ENCODE data around the gene PPP6R2.

DNA sequence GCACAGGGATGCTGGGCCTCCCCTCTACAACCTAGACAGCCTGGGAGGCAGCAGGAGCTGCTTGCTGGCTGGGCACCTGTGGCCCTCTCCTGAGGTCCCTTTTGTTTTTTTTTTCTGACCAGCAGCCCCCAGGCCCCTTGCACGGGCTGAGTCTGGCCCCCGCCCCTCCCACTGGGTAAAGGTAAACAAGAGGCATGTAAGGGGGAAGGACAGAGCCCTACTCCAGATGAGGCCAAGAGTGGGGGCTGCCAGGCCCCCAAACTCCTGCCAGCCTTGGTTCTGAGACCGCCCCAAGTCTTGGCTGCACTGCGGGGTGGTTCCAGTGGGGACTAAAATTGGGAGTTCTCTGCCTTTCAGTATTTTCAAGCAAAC, 44.9 kb upstream of the PPP6R2 start:
- TF ChIP-seq TAF1 (IDR thresholded peaks at IDR 0.05; ENCODE audit: borderline replicate concordance, insufficient read depth, low read length) (no peak), POLR2AphosphoS5 (IDR thresholded peaks at IDR 0.05; ENCODE audit: low read depth, low read length) (no peak), REST (IDR thresholded peaks at IDR 0.05; ENCODE audit: insufficient read depth in 1 of 2, low read depth in 2 of 2, low read length in 2 of 2) (no peak), SIN3A (IDR thresholded peaks at IDR 0.05; ENCODE audit: borderline replicate concordance, insufficient read depth, low read length) (no peak)

All from PFSK-1 (cell line).